Neural cell (in vitro differentiated cells): Measurements from ENCODE around the gene CTSF.

ENCODE experiments used
- EP300 ChIP-seq: fragments of 450-650 bp; conservative IDR thresholded peaks from 2 replicates; pipeline ENCODE4 v1.6.1; 2014; ENCODE audit warnings: antibody characterized with exemption, mild to moderate bottlenecking, moderate library complexity; ENCODE audit not compliant: poor library complexity, severe bottlenecking
- EZH2 ChIP-seq: fragments of 200-600, 300-800 bp; shearing (Covaris generic), sonication (generic); IDR thresholded peaks from 2 replicates; pipeline ENCODE4 v1.6.1; 2014; ENCODE audit warnings: antibody characterized with exemption, low read length, borderline replicate concordance, mild to moderate bottlenecking; ENCODE audit not compliant: insufficient read depth, poor library complexity, severe bottlenecking
- POLR2AphosphoS5 ChIP-seq: IDR thresholded peaks from 2 replicates; pipeline ENCODE4 v1.6.1; 2012
- RAD21 ChIP-seq: fragments of 450-650 bp; conservative IDR thresholded peaks from 2 replicates; pipeline ENCODE4 v1.6.1; 2014; ENCODE audit warnings: antibody characterized with exemption, mild to moderate bottlenecking, moderate library complexity
- SMC3 ChIP-seq: fragments of 450-650 bp; conservative IDR thresholded peaks from 2 replicates; pipeline ENCODE4 v1.6.1; 2014; ENCODE audit warnings: antibody characterized with exemption, mild to moderate bottlenecking, moderate library complexity; ENCODE audit not compliant: poor library complexity
- TF ChIP-seq, protein P1 (sequence below): fragments of 450-650 bp; IDR thresholded peaks from 2 replicates; pipeline ENCODE4 v1.5.1; 2014; ENCODE audit warnings: antibody characterized with exemption, mild to moderate bottlenecking, moderate library complexity; ENCODE audit not compliant: poor library complexity, severe bottlenecking

DNA sequence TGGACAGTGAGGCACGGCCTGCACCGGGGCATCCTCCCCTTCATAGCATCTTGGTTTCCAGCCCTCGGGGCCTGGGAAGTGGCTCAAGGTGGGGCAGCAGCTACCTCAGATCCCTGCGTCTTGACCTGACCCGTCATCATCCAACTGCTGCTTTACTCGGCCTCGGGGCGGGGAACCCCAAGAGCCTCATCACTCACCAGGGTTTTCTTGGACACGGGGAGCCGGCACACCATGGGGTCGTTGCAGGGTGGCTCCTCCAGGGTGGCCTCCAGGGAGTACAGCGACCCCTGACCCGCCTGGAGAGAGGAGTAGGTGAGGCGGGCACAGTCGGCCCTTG, 651 bp downstream of the CTSF start:
- TF ChIP-seq, protein P1, sequence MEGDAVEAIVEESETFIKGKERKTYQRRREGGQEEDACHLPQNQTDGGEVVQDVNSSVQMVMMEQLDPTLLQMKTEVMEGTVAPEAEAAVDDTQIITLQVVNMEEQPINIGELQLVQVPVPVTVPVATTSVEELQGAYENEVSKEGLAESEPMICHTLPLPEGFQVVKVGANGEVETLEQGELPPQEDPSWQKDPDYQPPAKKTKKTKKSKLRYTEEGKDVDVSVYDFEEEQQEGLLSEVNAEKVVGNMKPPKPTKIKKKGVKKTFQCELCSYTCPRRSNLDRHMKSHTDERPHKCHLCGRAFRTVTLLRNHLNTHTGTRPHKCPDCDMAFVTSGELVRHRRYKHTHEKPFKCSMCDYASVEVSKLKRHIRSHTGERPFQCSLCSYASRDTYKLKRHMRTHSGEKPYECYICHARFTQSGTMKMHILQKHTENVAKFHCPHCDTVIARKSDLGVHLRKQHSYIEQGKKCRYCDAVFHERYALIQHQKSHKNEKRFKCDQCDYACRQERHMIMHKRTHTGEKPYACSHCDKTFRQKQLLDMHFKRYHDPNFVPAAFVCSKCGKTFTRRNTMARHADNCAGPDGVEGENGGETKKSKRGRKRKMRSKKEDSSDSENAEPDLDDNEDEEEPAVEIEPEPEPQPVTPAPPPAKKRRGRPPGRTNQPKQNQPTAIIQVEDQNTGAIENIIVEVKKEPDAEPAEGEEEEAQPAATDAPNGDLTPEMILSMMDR = no peak
- TF ChIP-seq RAD21 (no peak), EP300 (no peak), EZH2 (no peak), POLR2AphosphoS5 (no peak), SMC3 (no peak)
